Prostate gland (tissue), 2 donors: ENCODE measurements around the gene KLHL3. TPM values are rescaled to one million over a fixed set of nuclear protein-coding genes. Genes with fewer than 3 reads are reported as not detected.

Experiments used
- DNase-seq: peaks from one replicate; pipeline ENCODE4 v3.0.0-alpha.2; 2019; ENCODE audit warnings: low spot score
- H3K27ac ChIP-seq, 2 donors: fragments of 200-600 bp; sonication (generic); 2 replicates each; pipeline ENCODE4 v1.5.1; 2017 to 2019
- H3K27me3 ChIP-seq: fragments of 200-600 bp; sonication (generic); replicated peaks from 2 replicates; pipeline ENCODE4 v1.5.1; 2019; ENCODE audit not compliant: insufficient read depth
- H3K36me3 ChIP-seq, 2 donors: fragments of 200-600 bp; sonication (generic); 1 replicate in 1 of 2; 2 replicates in 1 of 2; pipeline versions ENCODE4 v1.5.1 to v1.8.1; 2017 to 2019
- H3K4me1 ChIP-seq: fragments of 200-600 bp; sonication (generic); replicated peaks from 2 replicates; pipeline ENCODE4 v1.5.1; 2019
- H3K4me3 ChIP-seq, 2 donors: fragments of 200-600 bp; sonication (generic); 2 replicates each; pipeline ENCODE4 v1.5.1; 2017 to 2019
- H3K9me3 ChIP-seq: fragments of 200-600 bp; sonication (generic); 2 replicates; pipeline ENCODE4 v1.5.1; 2017
- POLR2A ChIP-seq: fragments of 450-650 bp; IDR thresholded peaks from one replicate; pipeline ENCODE4 v1.6.1; 2016; ENCODE audit warnings: antibody characterized with exemption, mild to moderate bottlenecking
- POLR2AphosphoS5 ChIP-seq: sonication (generic); formaldehyde crosslinking; IDR thresholded peaks from one replicate; pipeline ENCODE4 v1.6.1; 2017; ENCODE audit warnings: antibody characterized with exemption
- WGBS: methylation state at CpG from one replicate; pipeline ENCODE4 v1.1.5; 2018; 5-methylcytosine and 5-hydroxymethylcytosine counted together
- intact Hi-C: fragments of 100-400 bp; cut with DNase I; formaldehyde crosslinking; loops from one replicate; pipeline ENCODE4 v1.14.2; 2022
- total RNA-seq, 2 donors: library from RNA; depleted of rRNA; stranded (reverse); fragments of >200 nt; gene quantifications; one replicate each; pipeline ENCODE4 v1.1.0, GENCODE V29; 2016
- TF ChIP-seq, protein P1 (sequence below), 4 experiments: fragments of 200-600 bp in 2 of 4; fragments of 450-650 bp in 2 of 4; sonication (generic) in 2 of 4; IDR thresholded peaks; 1 replicate in 3 of 4; 2 replicates in 1 of 4; pipeline ENCODE4 v1.5.1; 2016 to 2019; ENCODE audit warnings: antibody characterized with exemption in 4 of 4, mild to moderate bottlenecking in 2 of 4, moderate library complexity in 2 of 4

KLHL3 gene
- total RNA-seq, 2 donors from 2014 or later, result 1.8 to 14.0 TPM

DNA sequence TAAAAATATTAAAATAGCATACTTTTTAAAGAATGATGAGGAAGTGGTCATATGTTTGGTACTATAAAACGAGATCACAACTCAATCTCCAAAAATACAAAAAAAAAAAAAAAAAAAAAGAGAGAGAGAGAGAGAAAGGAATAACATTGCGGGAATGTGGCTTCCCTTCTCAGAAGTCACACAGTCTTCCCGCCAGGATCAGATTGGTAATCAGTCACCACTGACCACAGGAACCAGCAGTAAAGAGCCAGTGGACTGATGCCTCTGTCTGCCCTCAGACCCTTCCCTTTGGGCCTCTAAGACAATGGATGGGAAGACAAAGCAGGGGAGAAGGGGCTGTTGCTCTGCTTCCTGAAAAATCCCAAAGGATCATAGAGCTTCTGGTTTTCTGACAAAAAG lies 104.9 kb downstream of the KLHL3 start:
- H3K4me1 ChIP-seq, result no peaks in the 10 kb centered on the region
- H3K27ac ChIP-seq, result no peak overlapping the region

DNA sequence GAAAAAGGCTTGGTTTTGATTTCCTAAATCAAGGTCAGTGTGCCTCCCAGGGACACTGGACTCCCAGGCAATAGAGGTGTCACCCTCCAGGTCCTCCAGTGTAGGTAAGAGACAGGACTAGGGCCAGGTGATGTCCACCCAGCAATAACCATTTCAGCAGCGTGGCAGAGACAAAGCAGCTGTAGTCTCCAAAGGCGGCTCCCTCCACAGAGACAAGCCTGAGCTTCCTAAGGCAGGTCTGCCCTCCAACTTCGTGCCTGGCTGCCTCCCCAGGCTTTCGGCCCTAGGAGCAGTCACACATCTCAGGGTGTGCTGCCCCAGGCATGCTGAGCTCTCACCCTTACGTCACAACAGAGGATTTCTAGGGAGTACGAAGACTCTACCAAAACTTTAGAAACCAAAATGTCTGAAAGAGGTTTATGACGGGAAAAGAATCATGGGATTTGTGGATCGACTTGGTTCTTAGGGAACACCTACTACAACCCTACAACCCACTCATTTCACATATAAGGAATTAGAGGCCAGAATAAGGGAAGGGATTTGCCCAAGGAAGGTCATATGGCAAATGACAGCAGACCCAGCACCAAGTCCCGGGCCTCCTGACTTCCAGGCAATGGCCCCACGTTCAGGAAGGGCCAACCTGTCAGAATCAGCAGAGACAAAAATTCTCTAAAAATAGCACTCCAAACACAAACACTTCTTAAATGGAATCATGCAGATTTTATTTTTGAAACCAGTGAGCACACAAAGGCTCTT lies 105.5 kb downstream of the KLHL3 start:
- Histone ChIP-seq H3K9me3 (no peaks in the 10 kb centered on the region), H3K4me1 (no peaks in the 10 kb centered on the region), H3K36me3 (no peaks in the 10 kb centered on the region), H3K27me3 (no peaks in the 10 kb centered on the region), H3K27ac (no peak overlapping the region), H3K4me3 (no peak overlapping the region)
- WGBS, result 72% methylated on average over 10 of the region's 10 CpGs
- intact Hi-C loops, result loop anchor here (5.0 kb wide), 1 partner anchor 112 kb away; no protein-coding TSS in a partner anchor
- DNase-seq, result no peak
- TF ChIP-seq POLR2AphosphoS5 (no peak), POLR2A (no peak)
- TF ChIP-seq, protein P1, sequence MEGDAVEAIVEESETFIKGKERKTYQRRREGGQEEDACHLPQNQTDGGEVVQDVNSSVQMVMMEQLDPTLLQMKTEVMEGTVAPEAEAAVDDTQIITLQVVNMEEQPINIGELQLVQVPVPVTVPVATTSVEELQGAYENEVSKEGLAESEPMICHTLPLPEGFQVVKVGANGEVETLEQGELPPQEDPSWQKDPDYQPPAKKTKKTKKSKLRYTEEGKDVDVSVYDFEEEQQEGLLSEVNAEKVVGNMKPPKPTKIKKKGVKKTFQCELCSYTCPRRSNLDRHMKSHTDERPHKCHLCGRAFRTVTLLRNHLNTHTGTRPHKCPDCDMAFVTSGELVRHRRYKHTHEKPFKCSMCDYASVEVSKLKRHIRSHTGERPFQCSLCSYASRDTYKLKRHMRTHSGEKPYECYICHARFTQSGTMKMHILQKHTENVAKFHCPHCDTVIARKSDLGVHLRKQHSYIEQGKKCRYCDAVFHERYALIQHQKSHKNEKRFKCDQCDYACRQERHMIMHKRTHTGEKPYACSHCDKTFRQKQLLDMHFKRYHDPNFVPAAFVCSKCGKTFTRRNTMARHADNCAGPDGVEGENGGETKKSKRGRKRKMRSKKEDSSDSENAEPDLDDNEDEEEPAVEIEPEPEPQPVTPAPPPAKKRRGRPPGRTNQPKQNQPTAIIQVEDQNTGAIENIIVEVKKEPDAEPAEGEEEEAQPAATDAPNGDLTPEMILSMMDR (IDR thresholded peaks at IDR 0.05), result no peak

More for the DNA sequence above, 104.9 kb downstream of the KLHL3 start:
- Histone ChIP-seq H3K27me3 (no peaks in the 10 kb centered on the region), H3K36me3 (no peaks in the 10 kb centered on the region), H3K4me3 (no peak overlapping the region), H3K9me3 (no peaks in the 10 kb centered on the region)
- 53% methylated on average over 3 of the region's 3 CpGs for WGBS
- intact Hi-C loops, result loop anchor here (5.0 kb wide), 1 partner anchor 111 kb away; no protein-coding TSS in a partner anchor
- DNase-seq, result no peak
- TF ChIP-seq POLR2A (no peak), POLR2AphosphoS5 (no peak)
- TF ChIP-seq, protein P1 (IDR thresholded peaks at IDR 0.05), result no peak

DNA sequence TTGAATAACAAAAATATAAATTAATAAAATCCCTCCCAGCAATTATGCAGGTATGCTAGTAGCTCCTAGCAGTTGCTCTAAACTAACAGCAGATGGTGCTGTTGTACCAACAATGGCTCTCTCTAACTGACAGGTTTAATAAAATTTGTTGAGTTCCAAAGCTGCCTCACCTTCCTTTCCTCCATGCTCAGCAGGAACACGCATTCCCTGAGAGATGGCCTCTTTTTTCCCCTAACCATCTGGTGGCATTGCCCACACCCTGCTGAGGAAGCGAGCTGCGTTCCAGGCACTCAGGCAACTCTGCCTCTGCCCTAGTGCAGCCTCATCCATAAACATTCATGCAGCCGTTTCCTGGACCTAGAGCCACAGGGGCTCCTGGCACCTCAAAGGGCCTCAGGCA lies 106.2 kb downstream of the KLHL3 start:
- 14% methylated on average over 4 of the region's 4 CpGs for WGBS
- no peak overlapping the region for H3K4me3 ChIP-seq
- H3K4me1 ChIP-seq, result peaks cover 4% of the 10 kb centered on the region
- no peaks in the 10 kb centered on the region for H3K27me3 ChIP-seq
- no peak for TF ChIP-seq POLR2AphosphoS5
- TF ChIP-seq, protein P1 (IDR thresholded peaks at IDR 0.05), result peak; percentile 65 to 93 (median 90)
- no peak for DNase-seq
- H3K27ac ChIP-seq, result no peak overlapping the region
- intact Hi-C loops, result loop anchor here (5.0 kb wide), 1 partner anchor 113 kb away; no protein-coding TSS in a partner anchor
- H3K36me3 ChIP-seq, result no peaks in the 10 kb centered on the region
- no peaks in the 10 kb centered on the region for H3K9me3 ChIP-seq

DNA sequence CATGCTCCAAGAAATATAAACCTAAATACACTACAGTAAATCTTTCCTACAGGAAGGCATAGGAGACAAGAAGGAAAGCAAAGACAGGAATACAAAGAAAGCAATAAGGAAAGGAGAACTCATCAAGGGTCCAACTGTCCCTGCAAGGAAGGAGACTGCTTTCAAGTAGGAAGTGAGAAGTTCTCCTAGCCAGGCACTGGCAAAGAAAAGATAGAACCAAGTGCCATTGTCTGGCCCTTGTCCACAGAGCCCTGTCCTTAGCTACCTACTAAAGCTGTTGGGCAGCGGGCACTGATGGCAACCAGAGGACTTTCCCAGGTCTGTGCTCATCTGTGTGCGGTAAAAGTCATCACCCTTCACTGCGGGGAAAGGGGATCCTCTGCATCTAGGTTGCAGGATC lies 108.2 kb downstream of the KLHL3 start:
- Histone ChIP-seq H3K4me1 (peaks cover 4% of the 10 kb centered on the region), H3K27ac (no peak overlapping the region), H3K27me3 (no peaks in the 10 kb centered on the region), H3K36me3 (no peaks in the 10 kb centered on the region), H3K4me3 (no peak overlapping the region), H3K9me3 (no peaks in the 10 kb centered on the region)
- intact Hi-C loops, result no loop called here
- no peak for DNase-seq
- WGBS, result 83% methylated on average over 3 of the region's 3 CpGs
- TF ChIP-seq, protein P1 (IDR thresholded peaks at IDR 0.05), result no peak
- no peak for TF ChIP-seq POLR2AphosphoS5

DNA sequence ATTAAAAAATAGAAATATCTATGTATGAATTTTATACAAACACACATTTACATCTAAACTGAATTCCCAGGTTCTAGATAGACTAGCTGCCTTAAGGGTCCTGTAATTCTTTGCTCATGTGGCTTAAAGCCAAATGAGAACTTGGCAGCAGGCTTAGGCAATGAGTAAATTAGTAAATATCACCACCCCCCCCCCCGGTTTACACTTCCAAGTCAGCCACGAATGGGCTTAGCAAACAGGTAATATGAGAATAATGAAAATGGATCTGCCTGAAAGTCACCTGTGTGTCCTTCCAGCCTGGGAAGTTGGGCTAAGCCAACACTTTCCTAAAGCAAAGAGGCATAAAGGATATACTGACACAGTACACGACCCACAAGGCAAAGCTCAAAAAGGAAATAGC lies 108.6 kb downstream of the KLHL3 start:
- no peaks in the 10 kb centered on the region for H3K27me3 ChIP-seq
- DNase-seq, result no peak
- TF ChIP-seq POLR2AphosphoS5 (no peak), POLR2A (no peak)
- H3K4me3 ChIP-seq, result no peak overlapping the region
- H3K27ac ChIP-seq, result no peak overlapping the region
- 29% methylated on average over 3 of the region's 3 CpGs for WGBS
- no peaks in the 10 kb centered on the region for H3K9me3 ChIP-seq
- intact Hi-C loops, result no loop called here
- no peaks in the 10 kb centered on the region for H3K36me3 ChIP-seq
- peaks cover 4% of the 10 kb centered on the region for H3K4me1 ChIP-seq
